Gastrocnemius medialis (tissue), 4 donors: ENCODE results near the gene ESYT1.

Source experiments
- POLR2A ChIP-seq, 2 donors: fragments of 450-650 bp; IDR thresholded peaks; one replicate each; pipeline ENCODE4 v1.6.1; 2017; ENCODE audit warnings: antibody characterized with exemption in 2 of 2, mild to moderate bottlenecking in 2 of 2, moderate library complexity in 2 of 2
- TF ChIP-seq, protein P1 (sequence below), 5 experiments: fragments of 450-650 bp in 3 of 5; fragments of 200-600 bp in 2 of 5; sonication (generic) in 2 of 5; IDR thresholded peaks in 4 of 5; conservative IDR thresholded peaks in 1 of 5; 1 replicate in 4 of 5; 2 replicates in 1 of 5; pipeline ENCODE4 v1.5.1; 2016 to 2019; ENCODE audit warnings: antibody characterized with exemption in 5 of 5, mild to moderate bottlenecking in 3 of 5, moderate library complexity in 3 of 5

DNA sequence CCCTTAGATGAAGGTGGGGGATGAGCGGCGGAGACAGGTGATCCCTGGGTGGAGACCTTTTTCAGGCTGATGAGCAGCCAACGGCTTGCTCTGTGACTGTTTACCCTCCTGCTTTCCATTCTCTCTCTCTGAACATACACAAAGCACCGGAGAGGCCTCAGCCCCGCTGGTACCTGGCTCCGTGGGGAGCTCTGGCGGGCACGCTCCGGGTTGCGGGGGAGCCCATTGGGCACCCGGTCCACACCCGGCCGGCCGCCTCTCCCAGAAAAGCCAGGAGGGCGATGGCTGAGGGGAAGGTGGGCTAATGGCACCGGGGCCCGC is 60.7 kb downstream of the ESYT1 start:
- TF ChIP-seq POLR2A (IDR thresholded peaks at IDR 0.05), result no peak
- TF ChIP-seq, protein P1, sequence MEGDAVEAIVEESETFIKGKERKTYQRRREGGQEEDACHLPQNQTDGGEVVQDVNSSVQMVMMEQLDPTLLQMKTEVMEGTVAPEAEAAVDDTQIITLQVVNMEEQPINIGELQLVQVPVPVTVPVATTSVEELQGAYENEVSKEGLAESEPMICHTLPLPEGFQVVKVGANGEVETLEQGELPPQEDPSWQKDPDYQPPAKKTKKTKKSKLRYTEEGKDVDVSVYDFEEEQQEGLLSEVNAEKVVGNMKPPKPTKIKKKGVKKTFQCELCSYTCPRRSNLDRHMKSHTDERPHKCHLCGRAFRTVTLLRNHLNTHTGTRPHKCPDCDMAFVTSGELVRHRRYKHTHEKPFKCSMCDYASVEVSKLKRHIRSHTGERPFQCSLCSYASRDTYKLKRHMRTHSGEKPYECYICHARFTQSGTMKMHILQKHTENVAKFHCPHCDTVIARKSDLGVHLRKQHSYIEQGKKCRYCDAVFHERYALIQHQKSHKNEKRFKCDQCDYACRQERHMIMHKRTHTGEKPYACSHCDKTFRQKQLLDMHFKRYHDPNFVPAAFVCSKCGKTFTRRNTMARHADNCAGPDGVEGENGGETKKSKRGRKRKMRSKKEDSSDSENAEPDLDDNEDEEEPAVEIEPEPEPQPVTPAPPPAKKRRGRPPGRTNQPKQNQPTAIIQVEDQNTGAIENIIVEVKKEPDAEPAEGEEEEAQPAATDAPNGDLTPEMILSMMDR (IDR thresholded peaks at IDR 0.05 in 4 of 5, conservative IDR thresholded peaks at IDR 0.05 in 1 of 5), result no peak
